ENCODE measurements around the gene AFF3. TPM values are rescaled to one million over a fixed set of nuclear protein-coding genes. Genes with fewer than 3 reads are reported as not detected.

AFF3 gene
- total RNA-seq, 1 donor from 2014 or later = 12.2 TPM

DNA sequence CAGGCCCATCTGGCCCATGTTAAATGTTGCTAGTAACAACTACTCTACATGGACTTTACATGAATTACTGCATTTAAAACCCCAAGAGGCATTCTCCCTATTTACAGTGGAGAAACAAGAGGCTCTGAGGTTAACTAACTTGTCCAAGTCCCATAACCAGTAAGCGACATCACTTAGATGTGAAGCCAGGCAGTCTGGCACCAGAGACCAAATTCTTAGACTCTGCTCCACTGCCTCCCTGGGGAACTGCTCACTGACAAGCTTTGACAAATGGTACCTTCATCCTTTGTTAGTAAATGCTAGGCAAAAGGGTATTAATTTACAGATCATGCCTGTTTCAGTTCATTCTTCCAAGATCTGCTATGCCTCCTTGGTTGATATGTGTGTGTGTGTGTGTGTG lies 124.8 kb downstream of the AFF3 start:
- no peak for DNase-seq (ENCODE audit: low spot score)
- no peak overlapping the region for H3K27ac Mint-ChIP-seq (ENCODE audit: unreplicated experiment)
- TF ChIP-seq, protein P1, sequence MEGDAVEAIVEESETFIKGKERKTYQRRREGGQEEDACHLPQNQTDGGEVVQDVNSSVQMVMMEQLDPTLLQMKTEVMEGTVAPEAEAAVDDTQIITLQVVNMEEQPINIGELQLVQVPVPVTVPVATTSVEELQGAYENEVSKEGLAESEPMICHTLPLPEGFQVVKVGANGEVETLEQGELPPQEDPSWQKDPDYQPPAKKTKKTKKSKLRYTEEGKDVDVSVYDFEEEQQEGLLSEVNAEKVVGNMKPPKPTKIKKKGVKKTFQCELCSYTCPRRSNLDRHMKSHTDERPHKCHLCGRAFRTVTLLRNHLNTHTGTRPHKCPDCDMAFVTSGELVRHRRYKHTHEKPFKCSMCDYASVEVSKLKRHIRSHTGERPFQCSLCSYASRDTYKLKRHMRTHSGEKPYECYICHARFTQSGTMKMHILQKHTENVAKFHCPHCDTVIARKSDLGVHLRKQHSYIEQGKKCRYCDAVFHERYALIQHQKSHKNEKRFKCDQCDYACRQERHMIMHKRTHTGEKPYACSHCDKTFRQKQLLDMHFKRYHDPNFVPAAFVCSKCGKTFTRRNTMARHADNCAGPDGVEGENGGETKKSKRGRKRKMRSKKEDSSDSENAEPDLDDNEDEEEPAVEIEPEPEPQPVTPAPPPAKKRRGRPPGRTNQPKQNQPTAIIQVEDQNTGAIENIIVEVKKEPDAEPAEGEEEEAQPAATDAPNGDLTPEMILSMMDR (IDR thresholded peaks at IDR 0.05; ENCODE audit: unreplicated experiment) = no peak
- H3K9me3 Mint-ChIP-seq (ENCODE audit: unreplicated experiment) = no peaks in the 10 kb centered on the region
- H3K4me3 Mint-ChIP-seq (ENCODE audit: unreplicated experiment) = no peak overlapping the region
- peaks cover 4% of the 10 kb centered on the region for H3K27me3 Mint-ChIP-seq (ENCODE audit: unreplicated experiment)
- H3K36me3 Mint-ChIP-seq (ENCODE audit: low read depth, unreplicated experiment) = no peaks in the 10 kb centered on the region
- H3K4me1 Mint-ChIP-seq (ENCODE audit: unreplicated experiment) = peaks cover 6% of the 10 kb centered on the region

DNA sequence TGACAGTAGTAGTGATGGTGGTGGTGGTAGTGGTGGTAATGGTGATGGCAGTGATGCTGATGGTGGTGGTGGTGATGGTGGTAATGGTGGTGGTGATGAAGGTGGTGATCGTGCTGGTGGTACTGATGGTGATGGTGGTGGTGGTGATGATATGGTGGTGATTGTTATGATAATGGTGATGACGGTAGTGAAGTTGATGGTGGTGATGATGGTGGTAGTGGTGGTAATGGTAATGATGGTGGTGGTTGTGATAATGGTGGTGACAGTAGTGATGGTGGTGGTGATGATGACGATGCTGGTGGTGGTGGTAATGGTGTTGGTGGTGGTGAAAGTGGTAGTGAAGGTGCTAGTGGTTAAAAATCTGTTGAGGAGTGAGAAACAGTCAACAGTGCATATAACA lies 125.6 kb downstream of the AFF3 start:
- Mint-ChIP-seq H3K36me3 (ENCODE audit: low read depth, unreplicated experiment) (no peaks in the 10 kb centered on the region), H3K27ac (ENCODE audit: unreplicated experiment) (no peak overlapping the region)
- TF ChIP-seq, protein P1 (IDR thresholded peaks at IDR 0.05; ENCODE audit: unreplicated experiment) = no peak

DNA sequence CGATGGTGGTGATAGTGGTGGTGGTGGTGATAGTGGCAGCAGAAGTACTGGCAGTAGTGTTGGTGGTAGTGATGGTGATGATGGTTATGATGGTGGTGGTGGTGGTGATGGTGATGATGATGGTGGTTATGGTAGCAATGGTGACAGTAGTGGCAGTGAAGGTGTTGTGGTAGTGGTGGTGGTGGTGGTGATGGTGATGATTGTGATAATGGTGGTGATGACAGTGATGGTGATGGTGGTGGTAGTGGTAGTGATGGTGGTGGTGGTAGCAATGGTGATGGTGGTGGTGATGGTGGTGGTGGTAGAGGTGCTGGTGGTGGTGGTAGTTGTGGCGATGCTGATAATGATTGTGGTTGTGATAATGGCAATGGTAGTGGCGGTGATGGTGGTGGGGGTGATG lies 126.5 kb downstream of the AFF3 start:
- Mint-ChIP-seq H3K9me3 (ENCODE audit: unreplicated experiment) (no peaks in the 10 kb centered on the region), H3K4me3 (ENCODE audit: unreplicated experiment) (no peak overlapping the region), H3K36me3 (ENCODE audit: low read depth, unreplicated experiment) (no peaks in the 10 kb centered on the region), H3K27ac (ENCODE audit: unreplicated experiment) (no peak overlapping the region), H3K4me1 (ENCODE audit: unreplicated experiment) (peaks cover 3% of the 10 kb centered on the region), H3K27me3 (ENCODE audit: unreplicated experiment) (peaks cover 2% of the 10 kb centered on the region)
- TF ChIP-seq, protein P1 (IDR thresholded peaks at IDR 0.05; ENCODE audit: unreplicated experiment) = no peak
- no peak for DNase-seq (ENCODE audit: low spot score)

More for the DNA sequence above, 125.6 kb downstream of the AFF3 start:
- H3K4me1 Mint-ChIP-seq (ENCODE audit: unreplicated experiment) = peaks cover 3% of the 10 kb centered on the region
- no peak overlapping the region for H3K4me3 Mint-ChIP-seq (ENCODE audit: unreplicated experiment)
- peaks cover 4% of the 10 kb centered on the region for H3K27me3 Mint-ChIP-seq (ENCODE audit: unreplicated experiment)
- no peaks in the 10 kb centered on the region for H3K9me3 Mint-ChIP-seq (ENCODE audit: unreplicated experiment)
- DNase-seq (ENCODE audit: low spot score) = no peak

DNA sequence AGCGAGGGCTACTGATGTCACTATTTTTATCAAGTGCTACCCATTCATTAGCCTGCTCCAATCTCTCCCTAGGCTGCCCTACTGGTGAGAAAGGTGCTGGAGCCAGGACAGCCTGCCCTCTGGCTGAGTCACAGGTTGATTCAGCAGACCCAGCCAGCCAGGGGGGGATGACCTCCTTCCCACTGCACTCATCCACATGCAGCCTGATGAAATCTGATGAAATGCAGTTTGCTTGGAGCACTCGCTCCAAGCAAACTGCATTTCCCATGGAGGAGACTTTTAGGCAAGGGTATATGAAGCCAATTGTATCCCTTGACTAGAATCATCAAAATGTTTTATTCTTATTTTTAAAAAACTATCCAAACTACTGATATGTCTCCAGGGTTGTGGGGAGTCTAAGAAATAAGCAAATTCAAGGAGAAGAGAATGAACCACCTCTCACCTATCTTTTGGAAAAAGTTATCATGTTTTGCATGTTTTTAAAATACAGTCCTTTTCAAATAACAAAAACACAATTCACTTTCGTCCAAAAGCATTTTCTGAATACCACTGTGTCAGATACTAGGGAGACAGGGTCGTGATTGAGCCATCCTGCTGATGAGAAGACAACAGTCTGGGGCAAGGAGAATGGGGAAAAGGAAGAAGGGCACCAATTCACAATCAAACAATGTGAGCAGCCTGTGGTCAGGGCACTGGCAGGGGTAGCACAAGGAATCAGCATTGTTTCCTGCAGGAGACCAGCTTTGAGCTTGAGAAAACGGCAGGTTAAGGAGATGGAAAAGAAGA lies 128.3 kb downstream of the AFF3 start:
- peaks cover 16% of the 10 kb centered on the region for H3K4me1 Mint-ChIP-seq (ENCODE audit: unreplicated experiment)
- no peaks in the 10 kb centered on the region for H3K9me3 Mint-ChIP-seq (ENCODE audit: unreplicated experiment)
- no peaks in the 10 kb centered on the region for H3K27me3 Mint-ChIP-seq (ENCODE audit: unreplicated experiment)
- H3K4me3 Mint-ChIP-seq (ENCODE audit: unreplicated experiment) = peak overlapping the region; percentile 12
- TF ChIP-seq, protein P1 (IDR thresholded peaks at IDR 0.05; ENCODE audit: unreplicated experiment) = no peak
- no peaks in the 10 kb centered on the region for H3K36me3 Mint-ChIP-seq (ENCODE audit: low read depth, unreplicated experiment)
- DNase-seq (ENCODE audit: low spot score) = no peak
- no peak overlapping the region for H3K27ac Mint-ChIP-seq (ENCODE audit: unreplicated experiment)

DNA sequence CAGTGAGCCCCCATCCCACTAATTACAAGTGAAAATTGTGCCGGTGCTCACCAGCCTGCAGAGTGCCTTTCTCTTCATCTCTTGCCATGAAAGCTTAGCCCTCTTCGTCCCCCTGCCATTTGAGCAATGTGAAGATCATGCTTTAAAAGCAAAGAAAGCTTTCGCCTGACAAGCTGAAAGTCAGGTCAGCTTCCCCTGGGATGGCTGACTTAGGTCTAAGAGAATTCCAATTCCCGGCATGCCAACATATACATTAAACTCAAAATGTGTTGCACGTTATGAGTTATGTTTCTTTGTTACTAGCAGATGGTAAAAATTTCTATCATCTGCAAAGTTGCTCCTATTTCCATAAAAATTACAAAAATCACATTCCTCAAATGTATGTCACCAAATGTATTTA lies 129.8 kb downstream of the AFF3 start:
- no peak for DNase-seq (ENCODE audit: low spot score)
- TF ChIP-seq, protein P1 (IDR thresholded peaks at IDR 0.05; ENCODE audit: unreplicated experiment) = no peak
- H3K36me3 Mint-ChIP-seq (ENCODE audit: low read depth, unreplicated experiment) = no peaks in the 10 kb centered on the region
- no peaks in the 10 kb centered on the region for H3K27me3 Mint-ChIP-seq (ENCODE audit: unreplicated experiment)
- H3K27ac Mint-ChIP-seq (ENCODE audit: unreplicated experiment) = no peak overlapping the region
- H3K4me1 Mint-ChIP-seq (ENCODE audit: unreplicated experiment) = peaks cover 19% of the 10 kb centered on the region
- H3K4me3 Mint-ChIP-seq (ENCODE audit: unreplicated experiment) = no peak overlapping the region
- H3K9me3 Mint-ChIP-seq (ENCODE audit: unreplicated experiment) = no peaks in the 10 kb centered on the region
